ENCODE results near the gene SLC20A1. TPM values are rescaled to one million over a fixed set of nuclear protein-coding genes. Genes with fewer than 3 reads are reported as not detected.

The SLC20A1 gene
- total RNA-seq, 4 donors from 2014 or later = 9.4 to 173 (median 148) TPM

DNA sequence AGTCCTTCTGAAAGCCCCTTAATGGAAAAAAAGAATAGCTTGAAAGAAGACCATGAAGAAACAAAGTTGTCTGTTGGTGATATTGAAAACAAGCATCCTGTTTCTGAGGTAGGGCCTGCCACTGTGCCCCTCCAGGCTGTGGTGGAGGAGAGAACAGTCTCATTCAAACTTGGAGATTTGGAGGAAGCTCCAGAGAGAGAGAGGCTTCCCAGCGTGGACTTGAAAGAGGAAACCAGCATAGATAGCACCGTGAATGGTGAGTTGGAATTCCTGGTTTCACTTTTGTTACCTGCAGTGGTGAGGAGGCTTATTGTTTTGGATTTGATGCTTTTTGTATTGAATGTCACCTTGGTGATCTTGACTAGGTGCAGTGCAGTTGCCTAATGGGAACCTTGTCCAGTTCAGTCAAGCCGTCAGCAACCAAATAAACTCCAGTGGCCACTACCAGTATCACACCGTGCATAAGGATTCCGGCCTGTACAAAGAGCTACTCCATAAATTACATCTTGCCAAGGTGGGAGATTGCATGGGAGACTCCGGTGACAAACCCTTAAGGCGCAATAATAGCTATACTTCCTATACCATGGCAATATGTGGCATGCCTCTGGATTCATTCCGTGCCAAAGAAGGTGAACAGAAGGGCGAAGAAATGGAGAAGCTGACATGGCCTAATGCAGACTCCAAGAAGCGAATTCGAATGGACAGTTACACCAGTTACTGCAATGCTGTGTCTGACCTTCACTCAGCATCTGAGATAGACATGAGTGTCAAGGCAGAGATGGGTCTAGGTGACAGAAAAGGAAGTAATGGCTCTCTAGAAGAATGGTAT lies 13.3 kb downstream of the SLC20A1 start:
- peaks cover 0 to 53% (median 21%) of the 10 kb centered on the region in 4 donors for H3K36me3 ChIP-seq
- TF ChIP-seq EP300 (IDR thresholded peaks at IDR 0.05; ENCODE audit: low read depth) (no peak), POLR2A (IDR thresholded peaks at IDR 0.05) (no peak), POLR2AphosphoS5 (IDR thresholded peaks at IDR 0.05) (no peak)
- TF ChIP-seq, protein P1, sequence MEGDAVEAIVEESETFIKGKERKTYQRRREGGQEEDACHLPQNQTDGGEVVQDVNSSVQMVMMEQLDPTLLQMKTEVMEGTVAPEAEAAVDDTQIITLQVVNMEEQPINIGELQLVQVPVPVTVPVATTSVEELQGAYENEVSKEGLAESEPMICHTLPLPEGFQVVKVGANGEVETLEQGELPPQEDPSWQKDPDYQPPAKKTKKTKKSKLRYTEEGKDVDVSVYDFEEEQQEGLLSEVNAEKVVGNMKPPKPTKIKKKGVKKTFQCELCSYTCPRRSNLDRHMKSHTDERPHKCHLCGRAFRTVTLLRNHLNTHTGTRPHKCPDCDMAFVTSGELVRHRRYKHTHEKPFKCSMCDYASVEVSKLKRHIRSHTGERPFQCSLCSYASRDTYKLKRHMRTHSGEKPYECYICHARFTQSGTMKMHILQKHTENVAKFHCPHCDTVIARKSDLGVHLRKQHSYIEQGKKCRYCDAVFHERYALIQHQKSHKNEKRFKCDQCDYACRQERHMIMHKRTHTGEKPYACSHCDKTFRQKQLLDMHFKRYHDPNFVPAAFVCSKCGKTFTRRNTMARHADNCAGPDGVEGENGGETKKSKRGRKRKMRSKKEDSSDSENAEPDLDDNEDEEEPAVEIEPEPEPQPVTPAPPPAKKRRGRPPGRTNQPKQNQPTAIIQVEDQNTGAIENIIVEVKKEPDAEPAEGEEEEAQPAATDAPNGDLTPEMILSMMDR (IDR thresholded peaks at IDR 0.05) = no peak
- H3K27me3 ChIP-seq = no peaks in the 10 kb centered on the region
- H3K27ac ChIP-seq = no peak overlapping the region
- H3K4me3 ChIP-seq = no peak overlapping the region
- H3K4me1 ChIP-seq = peaks cover 0 to 3% (median 0%) of the 10 kb centered on the region in 4 donors
- in situ Hi-C loops (cut with MboI; ENCODE audit: low pct_ligation_motif_present in 1 of 4, low pct_unique_long_range_greater_than_20kb in 1 of 4, low sequenced_read_pairs in 3 of 4) = no loop called here
- no peaks in the 10 kb centered on the region for H3K9me3 ChIP-seq
- WGBS, 2 donors (ENCODE audit: low coverage in 1 of 2) = 90 to 95% methylated on average over 4 to 11 of the region's 11 CpGs
- DNase-seq = no peak
- intact Hi-C loops (cut with DNase I; ENCODE audit: low total_unique reads) = no loop called here

DNA sequence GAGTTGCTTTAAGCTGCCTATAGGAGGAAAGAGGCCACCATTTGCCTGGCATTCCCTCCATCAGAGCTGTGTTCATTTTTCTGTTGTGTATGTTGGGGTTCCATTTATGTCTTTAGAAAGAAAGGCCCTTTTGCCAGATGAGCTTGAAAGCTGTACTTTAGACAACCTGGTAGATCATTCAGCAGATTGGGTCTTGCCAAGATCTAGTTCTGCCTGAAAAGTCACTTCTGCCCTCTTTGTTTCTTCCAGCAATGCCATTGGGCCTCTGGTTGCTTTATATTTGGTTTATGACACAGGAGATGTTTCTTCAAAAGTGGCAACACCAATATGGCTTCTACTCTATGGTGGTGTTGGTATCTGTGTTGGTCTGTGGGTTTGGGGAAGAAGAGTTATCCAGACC lies 14.4 kb downstream of the SLC20A1 start:
- peaks cover 0 to 3% (median 0%) of the 10 kb centered on the region in 4 donors for H3K4me1 ChIP-seq
- no peak overlapping the region for H3K4me3 ChIP-seq
- no peaks in the 10 kb centered on the region for H3K9me3 ChIP-seq
- intact Hi-C loops (cut with DNase I; ENCODE audit: low total_unique reads) = no loop called here
- in situ Hi-C loops (cut with MboI; ENCODE audit: low pct_ligation_motif_present in 1 of 4, low pct_unique_long_range_greater_than_20kb in 1 of 4, low sequenced_read_pairs in 3 of 4) = no loop called here
- H3K36me3 ChIP-seq = peaks cover 0 to 52% (median 18%) of the 10 kb centered on the region in 4 donors
- no peak overlapping the region for H3K27ac ChIP-seq
- TF ChIP-seq, protein P1 (IDR thresholded peaks at IDR 0.05) = no peak
- no peak for TF ChIP-seq EP300 (IDR thresholded peaks at IDR 0.05; ENCODE audit: low read depth)
- no peak for TF ChIP-seq POLR2A (IDR thresholded peaks at IDR 0.05)
- TF ChIP-seq POLR2AphosphoS5 (IDR thresholded peaks at IDR 0.05) = no peak
- H3K27me3 ChIP-seq = no peaks in the 10 kb centered on the region
- no peak for DNase-seq

DNA sequence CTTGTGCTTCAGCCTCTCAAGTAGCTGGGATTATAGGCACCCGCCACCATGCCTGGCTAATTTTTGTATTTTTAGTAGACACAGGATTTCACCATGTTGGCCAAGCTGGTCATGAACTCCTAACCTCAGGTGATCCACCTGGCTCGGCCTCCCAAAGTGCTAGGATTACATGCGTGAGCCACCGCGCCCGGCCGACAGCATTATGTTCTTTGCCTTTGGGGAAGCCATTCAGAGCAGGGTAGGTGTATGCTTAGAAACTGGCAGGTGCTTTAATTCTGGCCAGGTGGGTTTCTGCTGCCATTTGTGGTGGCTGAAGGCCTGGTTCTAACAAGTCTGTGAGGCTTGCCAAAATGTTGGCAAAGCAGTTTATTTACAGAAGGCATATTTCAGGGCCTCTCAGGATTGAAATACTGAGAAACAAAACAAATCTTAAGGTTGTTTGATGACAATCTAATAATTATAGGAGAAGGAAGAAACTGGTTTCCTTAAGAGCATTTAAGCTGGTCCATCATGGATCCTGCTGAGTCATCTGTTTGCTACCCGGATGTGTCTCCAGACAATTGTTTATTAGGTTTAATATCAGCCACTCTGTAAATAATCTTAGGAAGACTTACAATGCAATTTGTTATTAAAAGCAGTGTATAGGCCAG lies 16.0 kb downstream of the SLC20A1 start:
- TF ChIP-seq POLR2A (IDR thresholded peaks at IDR 0.05) = no peak
- TF ChIP-seq EP300 (IDR thresholded peaks at IDR 0.05; ENCODE audit: low read depth) = no peak
- no peak for TF ChIP-seq POLR2AphosphoS5 (IDR thresholded peaks at IDR 0.05)
- TF ChIP-seq, protein P1 (IDR thresholded peaks at IDR 0.05) = no peak
- Histone ChIP-seq H3K27me3 (no peaks in the 10 kb centered on the region), H3K36me3 (peaks cover 0 to 52% (median 18%) of the 10 kb centered on the region in 4 donors), H3K27ac (no peak overlapping the region), H3K4me3 (no peak overlapping the region), H3K4me1 (peaks cover 0 to 3% (median 0%) of the 10 kb centered on the region in 4 donors), H3K9me3 (no peaks in the 10 kb centered on the region)
- no peak for DNase-seq
- in situ Hi-C loops (cut with MboI; ENCODE audit: low pct_ligation_motif_present in 1 of 4, low pct_unique_long_range_greater_than_20kb in 1 of 4, low sequenced_read_pairs in 3 of 4) (no loop called here), intact Hi-C loops (cut with DNase I; ENCODE audit: low total_unique reads) (no loop called here)
- WGBS, 2 donors (ENCODE audit: low coverage in 1 of 2) = 92% methylated on average over 2 to 8 of the region's 8 CpGs

DNA sequence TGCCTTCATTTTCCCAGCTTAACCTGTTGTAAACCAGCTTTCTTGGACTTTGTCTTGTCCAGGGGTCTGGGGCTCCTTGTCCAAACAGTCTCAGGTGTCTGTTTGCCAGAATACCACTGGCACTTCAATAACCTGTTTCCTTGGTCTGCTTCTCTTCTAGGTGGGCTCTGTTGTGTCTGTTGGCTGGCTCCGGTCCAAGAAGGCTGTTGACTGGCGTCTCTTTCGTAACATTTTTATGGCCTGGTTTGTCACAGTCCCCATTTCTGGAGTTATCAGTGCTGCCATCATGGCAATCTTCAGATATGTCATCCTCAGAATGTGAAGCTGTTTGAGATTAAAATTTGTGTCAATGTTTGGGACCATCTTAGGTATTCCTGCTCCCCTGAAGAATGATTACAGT lies 17.0 kb downstream of the SLC20A1 start:
- H3K4me1 ChIP-seq = peaks cover 0 to 3% (median 0%) of the 10 kb centered on the region in 4 donors
- 69 to 76% methylated on average over 2 to 3 of the region's 3 CpGs for WGBS, 2 donors (ENCODE audit: low coverage in 1 of 2)
- no peak for DNase-seq

More for the DNA sequence above, 17.0 kb downstream of the SLC20A1 start:
- H3K36me3 ChIP-seq = peaks cover 0 to 48% (median 18%) of the 10 kb centered on the region in 4 donors
- H3K4me3 ChIP-seq = no peak overlapping the region
- H3K9me3 ChIP-seq = no peaks in the 10 kb centered on the region
- no peak overlapping the region for H3K27ac ChIP-seq
- H3K27me3 ChIP-seq = no peaks in the 10 kb centered on the region
- TF ChIP-seq EP300 (IDR thresholded peaks at IDR 0.05; ENCODE audit: low read depth) (no peak), POLR2AphosphoS5 (IDR thresholded peaks at IDR 0.05) (no peak), POLR2A (IDR thresholded peaks at IDR 0.05) (no peak)
- TF ChIP-seq, protein P1 (IDR thresholded peaks at IDR 0.05) = no peak
- in situ Hi-C loops (cut with MboI; ENCODE audit: low pct_ligation_motif_present in 1 of 4, low pct_unique_long_range_greater_than_20kb in 1 of 4, low sequenced_read_pairs in 3 of 4) = no loop called here
- intact Hi-C loops (cut with DNase I; ENCODE audit: low total_unique reads) = no loop called here
